ENCODE measurements around the gene ENAM. TPM values are rescaled to one million over a fixed set of nuclear protein-coding genes. Genes with fewer than 3 reads are reported as not detected.
"Not testable (repeated sequence)": the region's sequence is repeated elsewhere in the genome, so short reads cannot be mapped to it uniquely, and the experiment has no call there.

ENAM gene
- total RNA-seq, 1 experiment from 2014 or later, result not detected

- H3K36me3 ChIP-seq (replicated peaks; ENCODE audit: control insufficient read depth, insufficient read depth, low read length), result no peaks in the 10 kb centered on the region
- DNase-seq, result peak; percentile 46
- H3K27me3 ChIP-seq (ENCODE audit: control insufficient read depth, insufficient read depth, low read length), result no peaks in the 10 kb centered on the region
- H3K4me3 ChIP-seq (ENCODE audit: insufficient read depth, low read depth, low read length), result no peak overlapping the region
These were observed 23.4 kb downstream of the ENAM start for GRCh38 chr4:70651864-70652506.

- no peaks in the 10 kb centered on the region for H3K27me3 ChIP-seq (ENCODE audit: control insufficient read depth, insufficient read depth, low read length)
- DNase-seq, result no peak
- no peaks in the 10 kb centered on the region for H3K36me3 ChIP-seq (replicated peaks; ENCODE audit: control insufficient read depth, insufficient read depth, low read length)
- H3K4me3 ChIP-seq (ENCODE audit: insufficient read depth, low read depth, low read length), result no peak overlapping the region
These were observed 26.1 kb downstream of the ENAM start for GRCh38 chr4:70654605-70655011.

GRCh38 chr4:70657326-70657725 lies 28.8 kb downstream of the ENAM start:
- H3K27me3 ChIP-seq (ENCODE audit: control insufficient read depth, insufficient read depth, low read length), result no peaks in the 10 kb centered on the region

GRCh38 chr4:70658418-70658817 lies 29.9 kb downstream of the ENAM start:
- no peak for DNase-seq
- Histone ChIP-seq H3K36me3 (replicated peaks; ENCODE audit: control insufficient read depth, insufficient read depth, low read length) (no peaks in the 10 kb centered on the region), H3K27me3 (ENCODE audit: control insufficient read depth, insufficient read depth, low read length) (no peaks in the 10 kb centered on the region), H3K4me3 (ENCODE audit: insufficient read depth, low read depth, low read length) (no peak overlapping the region)

More at GRCh38 chr4:70657326-70657725, 28.8 kb downstream of the ENAM start:
- no peak for DNase-seq
- H3K36me3 ChIP-seq (replicated peaks; ENCODE audit: control insufficient read depth, insufficient read depth, low read length), result no peaks in the 10 kb centered on the region
- H3K4me3 ChIP-seq (ENCODE audit: insufficient read depth, low read depth, low read length), result no peak overlapping the region

GRCh38 chr4:70660106-70660505 lies 31.6 kb downstream of the ENAM start:
- no peaks in the 10 kb centered on the region for H3K27me3 ChIP-seq (ENCODE audit: control insufficient read depth, insufficient read depth, low read length)
- H3K36me3 ChIP-seq (replicated peaks; ENCODE audit: control insufficient read depth, insufficient read depth, low read length), result no peaks in the 10 kb centered on the region
- no peak for DNase-seq
- no peak overlapping the region for H3K4me3 ChIP-seq (ENCODE audit: insufficient read depth, low read depth, low read length)

- not testable (repeated sequence) for DNase-seq; H3K36me3 ChIP-seq (replicated peaks; ENCODE audit: control insufficient read depth, insufficient read depth, low read length); H3K4me3 ChIP-seq (ENCODE audit: insufficient read depth, low read depth, low read length); H3K27me3 ChIP-seq (ENCODE audit: control insufficient read depth, insufficient read depth, low read length)
These were observed 32.9 kb downstream of the ENAM start for GRCh38 chr4:70661309-70661922.

- Histone ChIP-seq H3K36me3 (replicated peaks; ENCODE audit: control insufficient read depth, insufficient read depth, low read length) (no peaks in the 10 kb centered on the region), H3K4me3 (ENCODE audit: insufficient read depth, low read depth, low read length) (no peak within 1 kb of the TSS), H3K27me3 (ENCODE audit: control insufficient read depth, insufficient read depth, low read length) (no peaks in the 10 kb centered on the region)
- DNase-seq, result no peak
These were observed 37.8 kb downstream of the ENAM start, which contains the start of gene JCHAIN for GRCh38 chr4:70666369-70666768. Gene JCHAIN (minus strand): TSS chr4:70666508. CDS start chr4:70666490, 18 bp downstream.

GRCh38 chr4:70667740-70668535 lies 39.4 kb downstream of the ENAM start:
- DNase-seq, result no peak
- H3K27me3 ChIP-seq (ENCODE audit: control insufficient read depth, insufficient read depth, low read length), result no peaks in the 10 kb centered on the region
- no peak overlapping the region for H3K4me3 ChIP-seq (ENCODE audit: insufficient read depth, low read depth, low read length)
- H3K36me3 ChIP-seq (replicated peaks; ENCODE audit: control insufficient read depth, insufficient read depth, low read length), result no peaks in the 10 kb centered on the region

GRCh38 chr4:70670332-70671014 lies 41.9 kb downstream of the ENAM start:
- Histone ChIP-seq H3K36me3 (replicated peaks; ENCODE audit: control insufficient read depth, insufficient read depth, low read length) (no peaks in the 10 kb centered on the region), H3K4me3 (ENCODE audit: insufficient read depth, low read depth, low read length) (no peak overlapping the region), H3K27me3 (ENCODE audit: control insufficient read depth, insufficient read depth, low read length) (no peaks in the 10 kb centered on the region)
- no peak for DNase-seq

GRCh38 chr4:70671091-70671490 lies 42.5 kb downstream of the ENAM start:
- no peaks in the 10 kb centered on the region for H3K27me3 ChIP-seq (ENCODE audit: control insufficient read depth, insufficient read depth, low read length)
- no peak for DNase-seq
- H3K4me3 ChIP-seq (ENCODE audit: insufficient read depth, low read depth, low read length), result no peak overlapping the region
- H3K36me3 ChIP-seq (replicated peaks; ENCODE audit: control insufficient read depth, insufficient read depth, low read length), result no peaks in the 10 kb centered on the region

- no peak for DNase-seq
- Histone ChIP-seq H3K27me3 (ENCODE audit: control insufficient read depth, insufficient read depth, low read length) (no peaks in the 10 kb centered on the region), H3K36me3 (replicated peaks; ENCODE audit: control insufficient read depth, insufficient read depth, low read length) (no peaks in the 10 kb centered on the region), H3K4me3 (ENCODE audit: insufficient read depth, low read depth, low read length) (no peak overlapping the region)
These were observed 45.6 kb downstream of the ENAM start for GRCh38 chr4:70674191-70674590.

GRCh38 chr4:70674731-70675130 lies 46.2 kb downstream of the ENAM start:
- no peak overlapping the region for H3K4me3 ChIP-seq (ENCODE audit: insufficient read depth, low read depth, low read length)
- DNase-seq, result no peak
- no peaks in the 10 kb centered on the region for H3K27me3 ChIP-seq (ENCODE audit: control insufficient read depth, insufficient read depth, low read length)
- no peaks in the 10 kb centered on the region for H3K36me3 ChIP-seq (replicated peaks; ENCODE audit: control insufficient read depth, insufficient read depth, low read length)

- H3K36me3 ChIP-seq (replicated peaks; ENCODE audit: control insufficient read depth, insufficient read depth, low read length), result no peaks in the 10 kb centered on the region
- no peak overlapping the region for H3K4me3 ChIP-seq (ENCODE audit: insufficient read depth, low read depth, low read length)
- no peaks in the 10 kb centered on the region for H3K27me3 ChIP-seq (ENCODE audit: control insufficient read depth, insufficient read depth, low read length)
- DNase-seq, result no peak
These were observed 48.1 kb downstream of the ENAM start for GRCh38 chr4:70676554-70677090.

GRCh38 chr4:70678383-70678999 lies 49.9 kb downstream of the ENAM start:
- no peak overlapping the region for H3K4me3 ChIP-seq (ENCODE audit: insufficient read depth, low read depth, low read length)
- H3K36me3 ChIP-seq (replicated peaks; ENCODE audit: control insufficient read depth, insufficient read depth, low read length), result no peaks in the 10 kb centered on the region
- DNase-seq, result no peak
- H3K27me3 ChIP-seq (ENCODE audit: control insufficient read depth, insufficient read depth, low read length), result no peaks in the 10 kb centered on the region
